ENCODE results near the gene CKS1B. TPM values are rescaled to one million over a fixed set of nuclear protein-coding genes. Genes with fewer than 3 reads are reported as not detected.

Gene CKS1B
- polyA plus RNA-seq, 2 of the 4 experiments (the other 2 are of a cell fraction), result 356 to 725 TPM

- no peaks in the 10 kb centered on the region for H3K9me3 ChIP-seq
- peak overlapping the region; percentile 67 to 100 for H3K27ac ChIP-seq
- DNase-seq (ENCODE audit: low read depth in 1 of 2, low spot score in 1 of 2) (no peak), FAIRE-seq (no peak), ATAC-seq (no peak)
- ChIA-PET CTCF (interaction anchor here (1.3 kb wide), 1 partner anchor 74 kb away, joined by 3 read pairs; no protein-coding TSS in a partner anchor), POLR2A (interaction anchor here (1.1 kb wide), 1 partner anchor 10 kb away, joined by 3 read pairs; no protein-coding TSS in a partner anchor)
- no peak for TF ChIP-seq NR3C1 (IDR thresholded peaks at IDR 0.05)
- no peak for TF ChIP-seq JUNB (IDR thresholded peaks at IDR 0.05)
- no peak for TF ChIP-seq BHLHE40 (IDR thresholded peaks at IDR 0.05; ENCODE audit: low read depth, low read length)
- no peak for TF ChIP-seq FOSB (CRISPR knock-in tag; IDR thresholded peaks at IDR 0.05)
- TF ChIP-seq HOXB5 (CRISPR knock-in tag; IDR thresholded peaks at IDR 0.05), result no peak
- TF ChIP-seq NFE2L2 (conservative IDR thresholded peaks at IDR 0.05; ENCODE audit: low read length), result no peak
- TF ChIP-seq ZNF302 (CRISPR knock-in tag; IDR thresholded peaks at IDR 0.05), result no peak
- TF ChIP-seq TFCP2L1 (CRISPR knock-in tag; IDR thresholded peaks at IDR 0.05), result no peak
- no peak for TF ChIP-seq POLR2AphosphoS2 (conservative IDR thresholded peaks at IDR 0.05; ENCODE audit: low read length)
- no peak for TF ChIP-seq FOXS1 (CRISPR knock-in tag; IDR thresholded peaks at IDR 0.05)
- TF ChIP-seq EP300 (IDR thresholded peaks at IDR 0.05), result no peak
- no peak for TF ChIP-seq CHD4 (IDR thresholded peaks at IDR 0.05; ENCODE audit: borderline replicate concordance)
- no peak for TF ChIP-seq ZFP36 (IDR thresholded peaks at IDR 0.05; ENCODE audit: borderline replicate concordance, partially characterized antibody)
- H3K4me3 ChIP-seq, result no peak overlapping the region
- H3K4me2 ChIP-seq, result peak overlapping the region; percentile 59
- peaks cover 93% of the 10 kb centered on the region for H3K4me1 ChIP-seq
- 93% methylated on average over 4 of the region's 5 CpGs for WGBS (ENCODE audit: missing lambda C conversion rate)
These were observed 36.5 kb downstream of the CKS1B start for GRCh38 chr1:155011004-155011416.

DNA sequence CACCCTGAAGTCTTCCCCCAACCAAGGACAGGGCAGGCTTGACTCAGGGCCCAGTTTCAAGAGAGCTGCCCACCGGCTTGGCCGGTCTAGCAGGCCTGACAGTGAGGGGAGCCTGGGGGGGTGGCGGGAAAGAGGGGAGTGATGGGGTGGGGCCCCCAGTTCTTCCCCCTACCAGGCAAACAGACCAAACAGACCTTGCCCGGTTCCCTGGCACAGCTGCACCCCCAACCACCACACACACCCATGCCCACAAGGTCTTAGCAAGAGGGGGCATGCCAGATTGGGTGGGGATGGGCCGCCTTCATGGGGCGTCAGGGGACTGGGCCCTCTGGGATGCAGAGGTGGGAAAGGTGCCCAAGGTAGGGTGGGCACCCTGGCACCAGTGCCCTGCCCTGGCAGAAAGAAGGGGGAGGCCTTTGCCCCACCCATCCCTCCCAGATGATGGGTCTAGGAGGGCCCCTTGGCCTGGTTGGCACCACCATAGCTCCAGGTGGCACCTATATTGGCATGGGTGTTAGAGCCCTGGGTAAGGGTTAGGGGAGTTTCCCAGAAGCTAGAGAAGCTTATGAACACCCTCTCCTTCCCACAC lies 37.0 kb downstream of the CKS1B start:
- peak overlapping the region; percentile 59 for H3K4me2 ChIP-seq
- WGBS (ENCODE audit: missing lambda C conversion rate), result 93% methylated on average over 3 of the region's 6 CpGs
- peaks cover 93% of the 10 kb centered on the region for H3K4me1 ChIP-seq
- no peaks in the 10 kb centered on the region for H3K9me3 ChIP-seq
- no peak; a peak in 2 of 6 replicates for ATAC-seq
- no peak overlapping the region for H3K4me3 ChIP-seq
- ChIA-PET CTCF (interaction anchor here (1.3 kb wide), 1 partner anchor 73 kb away, joined by 3 read pairs; no protein-coding TSS in a partner anchor), POLR2A (no interaction called here)
- no peak for FAIRE-seq
- no peak for DNase-seq (ENCODE audit: low read depth in 1 of 2, low spot score in 1 of 2)
- H3K27ac ChIP-seq, result peak overlapping the region; percentile 67 to 100
- TF ChIP-seq FOSL2 (IDR thresholded peaks at IDR 0.05) (no peak), FOSL2 (CRISPR knock-in tag; IDR thresholded peaks at IDR 0.05) (no peak), NPAS2 (CRISPR knock-in tag; IDR thresholded peaks at IDR 0.05; ENCODE audit: borderline replicate concordance) (no peak), NR3C1 (IDR thresholded peaks at IDR 0.05) (no peak), ELK1 (IDR thresholded peaks at IDR 0.05; ENCODE audit: low read depth, low read length) (no peak), EP300 (IDR thresholded peaks at IDR 0.05) (no peak), CBX8 (IDR thresholded peaks at IDR 0.05) (no peak), POLR2AphosphoS2 (conservative IDR thresholded peaks at IDR 0.05; ENCODE audit: low read length) (no peak), RARB (CRISPR knock-in tag; IDR thresholded peaks at IDR 0.05) (no peak), USF2 (IDR thresholded peaks at IDR 0.05) (no peak), ZFP36 (IDR thresholded peaks at IDR 0.05; ENCODE audit: borderline replicate concordance, partially characterized antibody) (no peak), JUNB (IDR thresholded peaks at IDR 0.05) (no peak), RAD21 (conservative IDR thresholded peaks at IDR 0.05 in 1 of 2, IDR thresholded peaks at IDR 0.05 in 1 of 2) (no peak), HOXA7 (CRISPR knock-in tag; IDR thresholded peaks at IDR 0.05) (no peak), EHMT2 (IDR thresholded peaks at IDR 0.05; ENCODE audit: low read depth) (no peak), FOXS1 (CRISPR knock-in tag; IDR thresholded peaks at IDR 0.05) (no peak), NFE2L2 (conservative IDR thresholded peaks at IDR 0.05; ENCODE audit: low read length) (no peak), ZC3H11A (IDR thresholded peaks at IDR 0.05) (no peak), CEBPB (IDR thresholded peaks at IDR 0.05) (no peak), FOSB (CRISPR knock-in tag; IDR thresholded peaks at IDR 0.05) (no peak)
- TF ChIP-seq, protein P1, sequence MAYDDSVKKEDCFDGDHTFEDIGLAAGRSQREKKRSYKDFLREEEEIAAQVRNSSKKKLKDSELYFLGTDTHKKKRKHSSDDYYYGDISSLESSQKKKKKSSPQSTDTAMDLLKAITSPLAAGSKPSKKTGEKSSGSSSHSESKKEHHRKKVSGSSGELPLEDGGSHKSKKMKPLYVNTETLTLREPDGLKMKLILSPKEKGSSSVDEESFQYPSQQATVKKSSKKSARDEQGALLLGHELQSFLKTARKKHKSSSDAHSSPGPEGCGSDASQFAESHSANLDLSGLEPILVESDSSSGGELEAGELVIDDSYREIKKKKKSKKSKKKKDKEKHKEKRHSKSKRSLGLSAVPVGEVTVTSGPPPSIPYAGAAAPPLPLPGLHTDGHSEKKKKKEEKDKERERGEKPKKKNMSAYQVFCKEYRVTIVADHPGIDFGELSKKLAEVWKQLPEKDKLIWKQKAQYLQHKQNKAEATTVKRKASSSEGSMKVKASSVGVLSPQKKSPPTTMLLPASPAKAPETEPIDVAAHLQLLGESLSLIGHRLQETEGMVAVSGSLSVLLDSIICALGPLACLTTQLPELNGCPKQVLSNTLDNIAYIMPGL (CRISPR knock-in tag; IDR thresholded peaks at IDR 0.05; ENCODE audit: borderline replicate concordance), result no peak
